Measurements from ENCODE around the gene FAM219A.
"Not testable (repeated sequence)": the region's sequence is repeated elsewhere in the genome, so short reads cannot be mapped to it uniquely, and the experiment has no call there.

DNA sequence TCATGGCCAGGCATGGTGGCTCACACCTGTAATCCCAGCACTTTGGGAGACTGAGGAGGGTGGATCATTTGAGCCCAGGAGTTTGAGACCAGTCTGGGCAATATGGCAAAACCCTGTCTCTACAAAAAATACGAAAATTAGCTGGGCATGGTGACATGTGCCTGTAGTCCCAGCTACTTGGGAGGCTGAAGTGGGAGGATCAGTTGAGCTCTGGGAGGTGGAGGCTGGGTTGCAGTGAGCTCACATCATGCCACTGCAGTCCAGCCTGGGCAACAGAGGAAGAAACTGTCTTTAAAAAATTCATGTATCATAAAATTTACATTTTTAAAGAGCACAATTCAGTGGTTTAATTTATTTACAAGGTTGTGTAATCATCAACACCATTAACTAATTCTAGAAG lies 105.4 kb downstream of the FAM219A start:
- TF ChIP-seq, protein P1, sequence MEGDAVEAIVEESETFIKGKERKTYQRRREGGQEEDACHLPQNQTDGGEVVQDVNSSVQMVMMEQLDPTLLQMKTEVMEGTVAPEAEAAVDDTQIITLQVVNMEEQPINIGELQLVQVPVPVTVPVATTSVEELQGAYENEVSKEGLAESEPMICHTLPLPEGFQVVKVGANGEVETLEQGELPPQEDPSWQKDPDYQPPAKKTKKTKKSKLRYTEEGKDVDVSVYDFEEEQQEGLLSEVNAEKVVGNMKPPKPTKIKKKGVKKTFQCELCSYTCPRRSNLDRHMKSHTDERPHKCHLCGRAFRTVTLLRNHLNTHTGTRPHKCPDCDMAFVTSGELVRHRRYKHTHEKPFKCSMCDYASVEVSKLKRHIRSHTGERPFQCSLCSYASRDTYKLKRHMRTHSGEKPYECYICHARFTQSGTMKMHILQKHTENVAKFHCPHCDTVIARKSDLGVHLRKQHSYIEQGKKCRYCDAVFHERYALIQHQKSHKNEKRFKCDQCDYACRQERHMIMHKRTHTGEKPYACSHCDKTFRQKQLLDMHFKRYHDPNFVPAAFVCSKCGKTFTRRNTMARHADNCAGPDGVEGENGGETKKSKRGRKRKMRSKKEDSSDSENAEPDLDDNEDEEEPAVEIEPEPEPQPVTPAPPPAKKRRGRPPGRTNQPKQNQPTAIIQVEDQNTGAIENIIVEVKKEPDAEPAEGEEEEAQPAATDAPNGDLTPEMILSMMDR (IDR thresholded peaks at IDR 0.05; ENCODE audit: poor library complexity) = not testable (repeated sequence)
- TF ChIP-seq EZH2 (IDR thresholded peaks at IDR 0.05; ENCODE audit: borderline replicate concordance) = not testable (repeated sequence)

Data from hepatocyte (in vitro differentiated cells).